Measurements from ENCODE around the gene TRIM60. TPM values are rescaled to one million over a fixed set of nuclear protein-coding genes. Genes with fewer than 3 reads are reported as not detected.

The TRIM60 gene
- total RNA-seq, 1 donor from 2014 or later: not detected

- DNase-seq (ENCODE audit: low spot score): no peak
- Mint-ChIP-seq H3K27ac (ENCODE audit: unreplicated experiment) (no peak overlapping the region), H3K36me3 (ENCODE audit: low read depth) (no peaks in the 10 kb centered on the region), H3K4me3 (ENCODE audit: unreplicated experiment) (no peak overlapping the region), H3K9me3 (ENCODE audit: low read depth) (no peaks in the 10 kb centered on the region), H3K4me1 (ENCODE audit: low read depth) (peaks cover 2% of the 10 kb centered on the region), H3K27me3 (ENCODE audit: low read depth) (no peaks in the 10 kb centered on the region)
- TF ChIP-seq, protein P1, sequence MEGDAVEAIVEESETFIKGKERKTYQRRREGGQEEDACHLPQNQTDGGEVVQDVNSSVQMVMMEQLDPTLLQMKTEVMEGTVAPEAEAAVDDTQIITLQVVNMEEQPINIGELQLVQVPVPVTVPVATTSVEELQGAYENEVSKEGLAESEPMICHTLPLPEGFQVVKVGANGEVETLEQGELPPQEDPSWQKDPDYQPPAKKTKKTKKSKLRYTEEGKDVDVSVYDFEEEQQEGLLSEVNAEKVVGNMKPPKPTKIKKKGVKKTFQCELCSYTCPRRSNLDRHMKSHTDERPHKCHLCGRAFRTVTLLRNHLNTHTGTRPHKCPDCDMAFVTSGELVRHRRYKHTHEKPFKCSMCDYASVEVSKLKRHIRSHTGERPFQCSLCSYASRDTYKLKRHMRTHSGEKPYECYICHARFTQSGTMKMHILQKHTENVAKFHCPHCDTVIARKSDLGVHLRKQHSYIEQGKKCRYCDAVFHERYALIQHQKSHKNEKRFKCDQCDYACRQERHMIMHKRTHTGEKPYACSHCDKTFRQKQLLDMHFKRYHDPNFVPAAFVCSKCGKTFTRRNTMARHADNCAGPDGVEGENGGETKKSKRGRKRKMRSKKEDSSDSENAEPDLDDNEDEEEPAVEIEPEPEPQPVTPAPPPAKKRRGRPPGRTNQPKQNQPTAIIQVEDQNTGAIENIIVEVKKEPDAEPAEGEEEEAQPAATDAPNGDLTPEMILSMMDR (IDR thresholded peaks at IDR 0.05): no peak
Measured at GRCh38 chr4:165027762-165028402, 3.9 kb upstream of the TRIM60 start.

DNA sequence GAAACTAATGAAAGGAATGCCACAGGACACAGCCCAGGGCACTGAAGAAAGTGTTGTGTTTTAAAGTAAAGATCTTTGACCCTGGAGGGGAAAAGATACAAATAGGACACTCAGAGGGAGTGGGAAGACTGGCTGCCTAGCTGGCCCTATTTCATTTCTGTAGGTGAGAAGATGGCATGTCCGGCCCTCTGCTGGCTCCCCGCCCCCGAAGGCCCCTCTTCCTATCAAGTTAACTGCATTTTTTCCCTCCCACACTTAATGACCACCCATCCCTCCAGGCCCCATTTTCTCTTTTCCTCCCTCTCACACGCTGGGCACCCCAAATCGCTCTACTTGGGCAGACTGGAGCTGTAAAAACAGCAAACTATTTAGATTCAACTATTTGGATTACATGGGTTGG is 16.4 kb downstream of the TRIM60 start:
- no peak overlapping the region for H3K27ac Mint-ChIP-seq (ENCODE audit: unreplicated experiment)
- no peak for DNase-seq (ENCODE audit: low spot score)
- no peaks in the 10 kb centered on the region for H3K9me3 Mint-ChIP-seq (ENCODE audit: low read depth)
- TF ChIP-seq, protein P1 (IDR thresholded peaks at IDR 0.05): no peak
- H3K4me1 Mint-ChIP-seq (ENCODE audit: low read depth): no peaks in the 10 kb centered on the region
- H3K4me3 Mint-ChIP-seq (ENCODE audit: unreplicated experiment): no peak overlapping the region
- peaks cover 10% of the 10 kb centered on the region for H3K27me3 Mint-ChIP-seq (ENCODE audit: low read depth)
- H3K36me3 Mint-ChIP-seq (ENCODE audit: low read depth): no peaks in the 10 kb centered on the region

DNA sequence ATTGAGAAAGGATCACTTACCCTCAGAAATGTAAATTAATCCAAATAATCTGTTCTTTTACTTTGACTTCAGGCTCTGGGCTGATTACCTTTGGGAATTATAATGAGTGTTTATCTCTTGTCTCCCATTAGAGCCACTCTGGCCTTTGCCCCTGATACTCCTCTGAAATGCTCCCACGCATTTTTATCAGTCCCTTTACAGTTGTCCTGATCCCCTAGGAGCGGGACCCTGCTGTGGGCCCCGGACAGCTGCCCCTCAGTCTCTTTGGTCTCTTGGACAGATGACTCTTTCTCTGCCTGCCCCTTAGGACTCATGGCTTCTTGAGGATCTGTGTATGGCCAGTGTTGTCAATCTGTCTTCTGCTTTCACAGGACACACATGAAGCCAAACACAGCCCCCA is 20.8 kb downstream of the TRIM60 start:
- TF ChIP-seq, protein P1 (IDR thresholded peaks at IDR 0.05): no peak
- Mint-ChIP-seq H3K4me3 (ENCODE audit: unreplicated experiment) (no peak overlapping the region), H3K9me3 (ENCODE audit: low read depth) (no peaks in the 10 kb centered on the region), H3K36me3 (ENCODE audit: low read depth) (no peaks in the 10 kb centered on the region), H3K27me3 (ENCODE audit: low read depth) (peaks cover 7% of the 10 kb centered on the region), H3K4me1 (ENCODE audit: low read depth) (no peaks in the 10 kb centered on the region), H3K27ac (ENCODE audit: unreplicated experiment) (no peak overlapping the region)
- no peak for DNase-seq (ENCODE audit: low spot score)

GRCh38 chr4:165053645-165054044 is 21.8 kb downstream of the TRIM60 start, which contains the start of gene TRIM75:
TRIM75 (plus strand) TSS chr4:165053866; CDS start chr4:165059148, 5,282 bp downstream.
- no peaks in the 10 kb centered on the region for H3K36me3 Mint-ChIP-seq (ENCODE audit: low read depth)
- H3K27ac Mint-ChIP-seq (ENCODE audit: unreplicated experiment): no peak within 1 kb of the TSS
- H3K4me3 Mint-ChIP-seq (ENCODE audit: unreplicated experiment): no peak within 1 kb of the TSS
- peaks cover 7% of the 10 kb centered on the region for H3K27me3 Mint-ChIP-seq (ENCODE audit: low read depth)
- TF ChIP-seq, protein P1 (IDR thresholded peaks at IDR 0.05): no peak
- no peaks in the 10 kb centered on the region for H3K4me1 Mint-ChIP-seq (ENCODE audit: low read depth)
- H3K9me3 Mint-ChIP-seq (ENCODE audit: low read depth): no peaks in the 10 kb centered on the region
- DNase-seq (ENCODE audit: low spot score): no peak

GRCh38 chr4:165055601-165056000 is 23.8 kb downstream of the TRIM60 start:
- no peak overlapping the region for H3K4me3 Mint-ChIP-seq (ENCODE audit: unreplicated experiment)
- H3K4me1 Mint-ChIP-seq (ENCODE audit: low read depth): no peaks in the 10 kb centered on the region
- H3K27me3 Mint-ChIP-seq (ENCODE audit: low read depth): peaks cover 7% of the 10 kb centered on the region
- no peak for DNase-seq (ENCODE audit: low spot score)
- H3K9me3 Mint-ChIP-seq (ENCODE audit: low read depth): no peaks in the 10 kb centered on the region
- H3K27ac Mint-ChIP-seq (ENCODE audit: unreplicated experiment): no peak overlapping the region
- TF ChIP-seq, protein P1 (IDR thresholded peaks at IDR 0.05): no peak
- H3K36me3 Mint-ChIP-seq (ENCODE audit: low read depth): no peaks in the 10 kb centered on the region
